HTERT RPE-1 (cell line): ENCODE measurements around the gene AMDHD2.
"Not testable (repeated sequence)": the region's sequence is repeated elsewhere in the genome, so short reads cannot be mapped to it uniquely, and the experiment has no call there.

Experiments used
- in situ Hi-C: fragments of 300-500 bp; cut with MboI; formaldehyde crosslinking; loops from 4 replicates; pipeline ENCODE4 v1.14.3; 2020; ENCODE audit warnings: low sequenced_read_pairs

Gene AMDHD2

DNA sequence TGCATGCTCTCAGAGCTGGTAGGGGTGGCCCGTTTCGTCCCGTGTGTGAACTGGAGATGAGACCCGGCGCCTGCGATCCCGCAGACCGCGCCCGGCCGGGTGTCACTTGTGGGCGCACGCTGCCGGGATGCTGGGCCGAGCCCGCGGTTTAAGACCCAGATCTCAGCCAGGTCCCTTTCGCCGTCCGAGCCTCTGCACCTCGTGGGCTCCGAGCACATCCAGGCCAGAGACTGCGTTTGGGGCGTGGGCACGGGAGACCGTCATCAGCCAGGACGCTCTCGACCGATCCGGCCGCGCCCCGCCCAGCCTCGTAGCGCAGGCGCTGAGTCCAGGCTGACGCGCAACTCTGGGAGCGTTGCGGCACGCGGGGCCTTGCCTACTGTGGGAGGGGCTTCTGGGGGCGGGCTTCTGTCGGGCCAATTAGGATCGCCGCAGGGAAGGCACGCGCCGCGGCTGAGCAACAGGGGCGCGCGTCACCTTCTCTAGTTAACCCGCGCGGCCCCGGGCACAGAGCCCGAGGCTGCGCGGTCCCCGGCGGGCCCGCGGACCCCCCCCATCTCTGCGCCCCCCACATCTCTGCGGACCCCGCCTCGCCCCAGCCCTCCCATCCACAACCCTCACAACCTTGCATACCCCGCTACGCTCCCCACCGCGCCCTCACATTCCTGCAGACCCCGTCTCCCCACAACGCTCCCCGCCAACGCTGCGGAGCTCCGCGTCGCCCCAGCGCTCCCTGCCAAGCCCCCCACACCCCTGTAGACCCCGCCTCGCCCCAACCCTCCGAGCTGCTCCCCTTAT, 11.7 kb downstream of the AMDHD2 start:
- in situ Hi-C loops: no loop called here

DNA sequence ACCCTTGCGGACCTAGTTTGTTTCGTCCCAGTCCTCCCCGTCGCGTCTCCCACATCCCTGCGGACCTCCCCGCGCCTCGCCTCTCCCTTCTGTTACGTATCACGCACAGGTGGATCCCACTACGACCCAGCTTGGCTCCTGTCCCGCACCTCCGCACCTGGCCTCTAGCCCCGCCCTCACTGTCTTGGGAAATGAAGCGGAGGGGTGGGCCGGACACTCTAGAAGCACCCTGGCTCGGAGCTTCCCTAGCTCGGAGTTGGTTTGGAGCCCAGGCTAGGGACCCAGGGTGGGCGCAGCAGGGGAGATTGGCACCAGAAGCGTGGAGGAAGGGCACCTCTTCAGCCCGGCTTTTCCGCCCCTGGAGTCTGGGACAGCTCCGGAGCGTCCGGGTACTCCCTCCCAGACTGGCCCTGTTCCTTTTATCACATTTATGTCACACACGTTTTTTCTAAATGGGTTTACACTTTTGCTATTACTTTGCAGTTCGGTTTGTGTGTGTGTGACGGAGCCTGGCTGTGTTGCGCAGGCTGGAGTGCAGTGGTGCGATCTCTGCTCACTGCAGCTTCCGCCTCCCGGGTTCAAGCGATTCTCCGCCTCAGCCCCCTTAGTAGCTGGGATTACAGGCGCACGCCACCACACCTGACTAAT, 12.4 kb downstream of the AMDHD2 start:
- in situ Hi-C loops: no loop called here

DNA sequence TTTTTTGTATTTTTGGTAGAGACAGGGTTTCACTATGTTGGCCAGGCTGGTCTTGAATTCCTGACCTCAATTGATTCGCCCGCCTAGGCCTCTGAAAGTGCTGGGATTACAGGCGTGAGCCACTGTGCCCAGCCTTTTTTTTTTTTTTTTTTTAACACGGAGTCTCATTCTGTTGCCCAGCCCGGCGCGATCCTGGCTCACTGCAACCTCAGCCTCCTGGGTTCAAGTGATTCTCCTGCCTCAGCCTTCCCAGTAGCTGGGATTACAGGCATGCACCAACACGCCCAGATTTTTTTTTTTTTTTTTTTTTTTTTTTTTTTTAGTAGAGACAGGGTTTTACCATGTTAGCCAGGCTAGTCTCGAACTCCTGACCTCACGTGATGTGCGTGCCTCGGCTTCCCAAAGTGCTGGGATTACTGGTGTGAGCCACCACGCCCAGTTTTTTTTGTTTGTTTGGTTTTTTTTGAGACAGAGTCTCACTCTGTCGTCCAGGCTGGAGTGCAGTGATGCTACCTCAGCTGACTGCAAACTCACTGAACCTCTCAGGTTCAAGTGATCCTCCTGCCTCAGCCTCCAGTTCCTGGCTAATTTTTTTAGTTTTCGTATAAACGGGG, 13.1 kb downstream of the AMDHD2 start:
- in situ Hi-C loops: not testable (repeated sequence)

DNA sequence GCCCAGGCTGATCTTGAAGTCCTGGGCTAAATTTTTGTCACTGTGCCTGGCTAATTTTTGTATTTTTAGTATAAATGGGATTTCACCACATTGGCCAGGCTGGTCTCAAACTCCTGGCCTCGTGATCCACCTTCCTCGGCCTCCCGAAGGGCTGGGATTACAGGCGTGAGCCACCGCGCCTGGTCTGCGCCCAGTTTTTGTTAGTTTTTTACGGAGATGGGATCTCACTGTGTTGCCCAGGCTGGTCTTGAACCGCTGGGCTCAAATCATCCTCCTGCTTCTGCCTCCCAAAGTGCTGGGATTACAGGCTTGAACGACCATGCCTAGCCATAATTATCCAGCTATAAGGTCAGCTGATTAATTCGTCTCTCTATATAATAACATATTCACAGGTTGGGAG, 13.7 kb downstream of the AMDHD2 start:
- in situ Hi-C loops: no loop called here

DNA sequence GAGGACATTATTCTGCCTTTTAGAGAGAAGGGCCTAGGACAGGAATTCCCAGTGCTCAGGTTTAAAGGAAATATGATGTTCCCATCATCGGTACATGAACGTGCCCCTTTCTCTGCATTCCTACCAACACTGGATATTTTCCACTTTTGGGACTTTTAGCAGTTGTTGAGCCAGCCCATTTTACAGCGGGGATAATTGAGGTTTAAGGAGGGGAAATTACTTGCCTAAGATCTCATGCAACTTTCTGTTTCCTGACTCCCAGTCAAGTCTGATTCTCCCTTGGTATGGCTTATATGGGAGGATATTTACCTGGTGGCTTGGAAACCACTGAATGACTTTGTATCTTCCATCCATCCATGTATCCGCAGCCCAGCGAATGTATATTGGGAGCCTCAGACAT, 14.2 kb downstream of the AMDHD2 start:
- in situ Hi-C loops: not testable (repeated sequence)

DNA sequence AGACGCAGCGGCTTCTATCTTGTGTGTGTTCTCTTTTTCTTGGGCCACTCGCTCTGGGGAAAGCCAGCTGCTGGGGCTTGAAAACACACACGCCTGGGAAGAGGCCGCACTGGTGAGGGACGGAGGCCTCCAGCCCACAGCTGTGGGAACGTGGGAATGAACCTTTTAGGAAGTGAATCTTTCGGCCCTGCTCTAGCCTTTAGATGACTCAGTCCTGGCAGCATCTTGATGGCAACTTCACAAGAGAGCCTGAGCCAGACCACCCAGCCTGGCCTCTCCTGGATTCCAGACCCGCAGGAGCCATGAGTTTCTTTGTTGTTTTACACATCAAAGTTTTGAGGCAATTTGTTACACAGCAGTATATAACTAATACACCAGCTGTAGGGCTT, 15.4 kb downstream of the AMDHD2 start:
- in situ Hi-C loops: no loop called here

DNA sequence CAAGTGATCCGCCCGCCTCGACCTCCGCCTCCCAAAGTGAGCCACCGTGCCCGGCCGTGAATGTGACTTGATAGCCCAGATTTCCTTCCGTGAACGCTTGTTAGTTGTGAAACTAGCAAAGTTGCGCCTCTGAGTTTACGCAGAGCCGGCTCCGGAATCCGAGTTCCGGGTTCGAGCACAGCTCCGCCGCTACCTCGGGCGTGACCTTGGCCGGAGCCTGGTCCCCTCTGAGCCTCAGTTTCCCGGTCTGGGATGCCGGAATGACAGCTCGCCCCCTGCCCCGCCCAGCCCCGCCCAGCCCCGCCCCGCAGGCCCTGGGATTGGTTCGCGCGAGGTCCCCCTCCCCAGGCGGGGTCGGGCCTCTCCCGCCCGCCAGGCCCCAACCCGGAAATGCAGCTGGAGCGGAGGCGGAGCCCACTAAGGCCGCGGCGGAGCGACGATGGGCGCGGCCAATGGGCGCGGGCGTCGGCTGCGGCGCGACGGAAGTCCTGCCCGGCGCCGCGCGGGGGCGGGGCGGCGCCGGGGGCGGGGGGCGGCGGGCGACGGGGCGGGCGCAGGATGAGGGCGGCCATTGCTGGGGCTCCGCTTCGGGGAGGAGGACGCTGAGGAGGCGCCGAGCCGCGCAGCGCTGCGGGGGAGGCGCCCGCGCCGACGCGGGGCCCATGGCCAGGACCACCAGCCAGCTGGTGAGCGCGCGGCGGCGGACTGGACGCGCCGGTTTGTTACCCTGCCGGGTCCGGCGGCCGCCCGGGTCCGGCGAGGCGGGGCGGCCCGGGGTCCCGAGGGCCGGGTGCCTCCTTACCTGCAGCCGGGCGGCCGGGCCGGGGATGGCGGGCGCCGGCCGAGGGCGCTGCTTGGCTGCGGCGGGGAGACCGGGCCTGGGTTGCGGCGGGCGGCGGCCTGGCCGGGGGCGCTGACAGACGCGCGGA, 17.5 kb downstream of the AMDHD2 start, which contains the start of gene PDPK1:
Gene PDPK1, plus strand, starts transcription at position 571 of the 929 bp plus-strand sequence. Its CDS starts 92 bp downstream, at position 663.
- in situ Hi-C loops: no loop called here

DNA sequence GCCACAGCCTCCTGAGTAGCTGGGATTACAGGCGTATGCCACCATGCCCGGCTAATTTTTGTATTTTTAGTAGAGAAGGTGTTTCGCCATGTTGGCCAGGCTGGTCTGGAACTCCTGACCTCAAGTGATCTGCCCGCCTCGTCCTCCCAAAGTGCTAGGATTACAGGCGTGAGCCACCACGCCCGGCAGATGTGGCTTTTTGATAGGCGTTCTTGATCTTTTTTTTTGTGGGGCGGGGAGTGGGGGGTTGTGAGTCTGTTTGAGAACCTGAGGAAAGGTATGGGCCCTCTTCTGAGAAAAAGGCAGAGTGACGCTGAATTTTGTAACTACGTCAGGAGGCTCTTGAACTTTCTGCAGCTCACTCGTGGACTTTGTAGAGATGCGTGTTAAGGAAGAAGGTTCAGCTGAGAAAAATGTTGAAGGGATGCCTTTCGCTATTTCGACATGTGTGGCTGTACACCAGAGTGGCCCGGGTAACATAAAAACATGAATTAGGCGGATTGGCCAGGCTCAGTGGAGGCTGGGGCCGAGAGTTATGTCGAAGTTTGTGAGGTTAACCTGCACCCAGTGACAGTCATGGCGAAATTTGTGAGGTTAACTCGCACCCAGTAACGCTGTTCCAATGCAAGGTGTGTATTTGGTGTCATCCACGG, 19.1 kb downstream of the AMDHD2 start:
- in situ Hi-C loops: not testable (repeated sequence)

DNA sequence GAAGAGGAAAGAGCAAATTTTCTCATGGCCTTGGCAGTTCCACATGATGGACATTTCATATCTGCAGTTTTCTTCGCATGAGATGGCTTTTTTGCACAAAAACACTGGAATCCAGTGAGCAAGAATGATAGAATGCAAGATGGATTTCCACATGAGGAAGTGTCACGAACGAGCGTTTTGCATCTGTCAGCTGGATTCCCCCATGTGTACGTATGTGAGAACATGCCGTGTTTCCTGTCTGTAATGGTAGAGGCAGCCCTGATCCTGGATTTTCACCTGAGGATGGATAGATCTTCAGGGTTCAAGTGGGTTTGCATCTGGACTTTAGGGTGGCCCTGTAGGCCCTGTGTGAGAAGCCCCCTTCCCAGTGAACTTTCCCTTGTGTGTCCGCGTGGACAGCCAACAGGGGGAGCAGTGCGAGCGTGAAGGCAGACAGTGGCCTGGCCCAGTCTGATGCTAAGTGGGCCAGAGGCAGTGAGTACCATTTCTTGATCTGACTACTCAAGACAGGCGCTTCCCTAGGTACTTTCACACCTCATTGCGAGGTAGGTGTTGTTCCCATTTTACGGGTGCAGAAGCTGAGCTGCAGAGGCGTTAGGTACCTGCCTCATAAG, 19.8 kb downstream of the AMDHD2 start:
- in situ Hi-C loops: not testable (repeated sequence)

DNA sequence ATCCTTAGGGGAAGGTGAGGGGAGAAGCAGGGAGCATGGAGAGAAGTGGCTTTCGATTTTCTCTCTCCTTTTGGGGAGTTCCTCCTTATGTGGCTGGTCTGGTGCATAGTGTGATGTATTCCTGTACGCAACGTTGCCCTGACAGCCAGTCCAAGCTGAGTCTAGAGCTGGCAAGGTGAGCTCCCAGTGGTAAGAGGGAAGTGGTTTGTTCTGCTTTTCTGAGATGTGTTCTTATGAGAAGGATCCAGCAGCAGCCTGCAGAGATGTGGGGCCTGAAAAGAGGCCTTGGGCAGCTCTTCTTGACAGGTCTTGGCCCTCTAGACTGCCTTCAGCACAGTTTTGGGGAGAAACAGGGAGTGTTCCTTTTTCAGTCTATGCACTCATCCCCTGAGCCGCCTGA, 20.7 kb downstream of the AMDHD2 start:
- in situ Hi-C loops: not testable (repeated sequence)

DNA sequence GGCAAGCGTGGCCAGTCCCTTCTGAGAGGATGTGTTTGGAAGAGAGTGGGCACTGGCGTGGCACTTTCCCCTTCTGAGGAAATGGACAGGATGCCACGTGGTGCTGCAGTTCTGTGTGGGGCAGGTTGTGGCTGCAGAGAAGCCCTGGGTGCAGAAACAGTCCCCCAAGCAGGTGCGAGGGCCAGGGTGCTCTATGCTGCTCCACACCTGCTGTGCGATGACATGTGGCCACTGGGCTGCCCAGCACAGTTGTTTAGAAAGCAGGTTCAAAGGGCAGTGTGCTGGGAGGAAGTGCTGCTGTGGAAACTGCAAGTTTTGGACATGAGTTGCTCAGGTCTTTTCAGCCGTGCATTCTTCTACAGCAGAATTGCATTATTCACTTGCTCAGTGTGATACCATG, 21.2 kb downstream of the AMDHD2 start:
- in situ Hi-C loops: not testable (repeated sequence)

DNA sequence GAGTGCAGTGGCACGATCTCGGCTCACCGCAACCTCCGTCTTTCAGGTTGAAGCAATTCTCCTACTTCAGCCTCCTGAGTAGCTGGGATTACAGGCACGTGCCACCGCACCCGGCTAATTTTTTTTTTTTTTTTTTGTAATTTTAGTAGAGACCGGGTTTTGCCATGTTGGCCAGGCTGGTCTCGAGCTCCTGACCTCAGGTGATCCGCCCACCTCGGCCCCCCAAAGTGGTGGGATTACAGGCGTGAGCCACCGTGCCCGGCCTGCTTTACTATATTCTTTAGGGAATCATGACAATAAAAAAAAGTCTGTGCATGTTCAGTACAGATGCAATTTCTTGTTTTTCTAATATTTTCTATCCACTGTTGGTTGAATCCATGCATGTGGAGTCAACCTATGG, 23.6 kb downstream of the AMDHD2 start:
- in situ Hi-C loops: not testable (repeated sequence)

DNA sequence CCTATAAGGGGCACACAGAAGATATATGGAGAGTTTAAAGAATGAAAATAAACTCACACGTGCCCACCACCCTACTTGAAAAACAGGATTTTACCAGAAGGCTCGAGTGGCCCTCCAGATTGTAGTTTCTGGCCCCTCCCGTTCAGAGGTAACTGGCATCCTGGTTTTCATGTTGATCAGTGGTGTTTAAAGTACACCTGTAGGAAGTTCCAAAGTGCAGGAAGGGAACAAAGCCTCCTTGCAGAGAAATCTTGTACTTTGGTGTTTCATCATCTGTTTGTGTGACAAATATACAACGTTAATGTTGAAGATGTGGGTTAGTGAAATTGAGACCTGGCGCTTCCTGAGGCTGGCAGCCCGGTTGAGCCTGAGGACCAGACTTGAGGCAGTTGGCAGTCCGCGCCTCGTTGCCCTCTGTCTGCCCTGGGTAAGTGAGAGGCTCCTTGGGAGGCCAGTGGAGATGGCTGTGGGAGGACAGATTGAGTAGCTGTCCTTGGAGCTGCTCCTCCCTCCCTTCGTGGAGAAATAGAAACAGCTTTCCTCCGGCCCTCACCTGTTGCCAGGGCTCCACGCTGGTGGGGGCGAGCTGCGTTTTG, 30.2 kb downstream of the AMDHD2 start:
- in situ Hi-C loops: not testable (repeated sequence)

DNA sequence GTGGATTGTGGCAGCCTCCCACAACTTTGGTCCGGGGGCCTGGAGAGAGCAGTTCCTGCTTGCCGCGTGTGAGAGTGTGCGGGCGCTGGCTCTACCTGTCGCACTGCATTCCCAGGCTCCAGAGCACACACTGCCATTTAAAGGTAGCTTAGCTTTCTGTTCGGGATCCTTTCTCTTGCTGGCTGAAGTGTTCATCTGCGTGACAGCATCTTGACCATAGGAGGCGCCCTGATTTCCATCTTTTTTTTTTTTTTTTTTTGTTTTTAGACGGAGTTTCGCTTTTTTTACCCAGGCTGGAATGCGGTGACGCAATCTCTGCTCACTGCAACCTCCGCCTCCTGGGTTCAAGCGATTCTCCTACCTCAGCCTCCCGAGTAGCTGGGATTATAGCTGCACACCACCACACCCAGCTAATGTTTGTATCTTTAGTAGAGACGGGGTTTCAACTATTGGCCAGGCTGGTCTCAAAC, 31.3 kb downstream of the AMDHD2 start:
- in situ Hi-C loops: not testable (repeated sequence)

DNA sequence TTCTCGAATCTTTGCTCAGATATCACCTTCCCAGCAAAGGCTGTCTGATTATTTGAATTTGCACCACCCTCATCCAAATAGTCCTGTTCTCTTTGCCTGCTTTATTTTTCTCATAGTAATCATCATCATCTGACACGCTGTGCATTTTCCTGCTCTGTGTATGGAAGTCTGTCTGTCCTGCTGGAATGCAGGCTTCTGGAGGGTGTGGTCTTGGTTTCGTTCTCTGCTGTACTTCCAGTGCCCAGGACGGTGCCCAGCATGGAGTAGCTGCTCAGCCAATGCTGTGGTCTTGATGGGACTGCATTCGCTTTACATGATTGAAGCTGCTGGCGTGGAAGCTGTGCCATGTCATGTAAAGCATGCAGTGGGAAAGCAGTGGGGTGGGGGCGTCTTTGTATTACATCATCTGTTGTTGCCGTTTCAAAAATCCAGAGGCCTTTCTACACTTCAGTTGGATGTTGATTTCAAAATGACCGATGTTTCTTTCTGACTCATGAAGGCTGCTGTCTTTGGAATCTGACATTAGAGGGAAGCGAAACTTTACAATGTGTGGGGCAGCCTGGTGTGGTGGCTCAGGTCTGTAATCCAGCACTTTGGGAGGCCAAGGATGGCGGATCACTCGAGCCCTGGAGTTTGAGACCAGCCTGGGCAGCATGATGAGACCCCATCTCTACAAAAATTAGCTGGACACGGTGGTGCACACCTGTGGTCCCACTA, 34.7 kb downstream of the AMDHD2 start:
- in situ Hi-C loops: not testable (repeated sequence)

DNA sequence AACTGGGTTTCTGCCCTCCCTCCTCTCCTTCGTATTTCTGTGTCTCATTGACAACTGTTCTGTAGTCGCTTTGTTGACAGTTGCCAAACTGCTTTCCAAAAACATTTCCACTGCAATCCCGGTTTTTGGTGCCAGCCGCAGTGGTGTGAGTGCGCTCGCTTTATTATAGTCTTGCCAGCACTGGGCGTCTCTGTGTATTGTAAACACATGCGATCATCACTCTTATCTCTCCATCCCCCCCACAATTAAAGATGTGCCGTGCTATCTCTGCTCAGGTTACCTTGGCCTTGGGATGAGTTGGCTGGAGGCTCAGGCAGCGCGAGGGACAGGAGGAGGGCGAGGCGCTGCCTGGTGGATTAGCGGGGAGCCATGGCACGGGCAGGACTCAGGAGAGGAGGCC, 37.0 kb downstream of the AMDHD2 start:
- in situ Hi-C loops: not testable (repeated sequence)

DNA sequence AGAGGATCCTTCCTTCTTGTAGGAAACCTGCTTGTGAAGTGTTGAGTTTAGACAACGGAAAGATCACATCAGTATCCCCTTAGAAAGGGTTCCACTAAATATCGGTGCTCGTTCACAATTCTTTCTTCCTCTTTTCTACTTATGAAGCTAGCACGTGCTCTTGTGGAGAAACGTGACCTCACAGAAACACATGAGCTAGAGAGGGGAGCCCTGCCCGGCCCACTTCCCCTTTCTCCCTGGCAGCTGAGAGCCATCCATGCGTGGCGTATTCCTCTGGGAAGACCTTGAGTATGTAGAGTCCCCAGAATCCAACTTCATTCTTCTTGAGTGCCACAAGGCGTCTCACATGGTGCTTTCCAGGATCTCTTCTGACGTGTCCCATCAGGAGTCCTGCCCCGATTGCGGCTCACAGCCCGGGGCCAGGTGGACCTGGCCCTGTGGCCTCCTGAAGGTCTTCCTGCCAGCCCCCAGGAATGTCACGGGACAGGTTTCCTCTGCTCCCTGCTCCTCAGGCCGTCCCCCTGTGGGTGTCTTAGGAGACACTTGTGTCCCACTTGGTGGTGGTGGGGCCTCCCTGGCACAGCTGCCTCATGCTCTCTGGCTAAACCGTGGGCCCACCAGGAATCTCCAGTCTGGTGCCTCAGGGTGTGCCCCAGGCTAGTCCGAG, 40.1 kb downstream of the AMDHD2 start:
- in situ Hi-C loops: not testable (repeated sequence)

DNA sequence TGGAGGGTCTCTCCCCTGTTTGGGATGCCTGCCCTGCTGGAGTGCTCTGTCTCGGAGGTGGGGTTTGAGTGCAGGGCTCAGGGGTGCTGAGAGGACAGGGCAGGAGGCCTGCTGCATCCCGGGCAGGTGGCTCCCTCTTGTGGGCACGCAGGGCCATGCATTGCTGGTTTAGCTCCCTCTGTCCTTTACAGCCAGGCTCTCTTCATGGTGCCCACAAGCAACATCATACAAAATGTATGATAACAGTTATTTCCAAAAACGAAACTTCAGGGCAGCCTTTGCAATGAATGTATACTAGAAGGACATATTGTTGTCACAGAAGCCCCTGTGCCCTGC, 40.6 kb downstream of the AMDHD2 start:
- in situ Hi-C loops: not testable (repeated sequence)
